HCT116 (cell line): Measurements from ENCODE around the gene MSRB3.

ENCODE experiments used
- CEBPB ChIP-seq: IDR thresholded peaks from 2 replicates; pipeline ENCODE4 v1.6.1; 2012; ENCODE audit warnings: low read depth
- JUND ChIP-seq: IDR thresholded peaks from 2 replicates; pipeline ENCODE4 v1.6.1; 2012
- POLR2A ChIP-seq: IDR thresholded peaks from 2 replicates; pipeline ENCODE4 v1.7.0; 2011; ENCODE audit warnings: borderline replicate concordance; ENCODE audit not compliant: insufficient read depth, insufficient read length; ENCODE audit errors: extremely low read depth
- POLR2AphosphoS5 ChIP-seq: IDR thresholded peaks from 2 replicates; pipeline ENCODE4 v1.6.1; 2011; ENCODE audit warnings: mild to moderate bottlenecking, low read depth, low read length, moderate library complexity
- SIN3A ChIP-seq: IDR thresholded peaks from 2 replicates; pipeline ENCODE4 v1.6.1; 2012; ENCODE audit warnings: low read depth
- ZNF274 ChIP-seq: fragments of 200-500 bp; sonication (Bioruptor generic); IDR thresholded peaks from 2 replicates; pipeline ENCODE4 v1.6.1; 2014; ENCODE audit warnings: mild to moderate bottlenecking, low read depth, low read length, inconsistent platforms
- TF ChIP-seq, protein P1 (sequence below), 3 experiments: fragments of 200-600 bp in 1 of 3; sonication (generic) in 1 of 3; IDR thresholded peaks in 2 of 3; conservative IDR thresholded peaks in 1 of 3; 2 replicates each; pipeline ENCODE4 v1.5.1; 2012 to 2017; ENCODE audit warnings: low read depth in 2 of 3, low read length in 2 of 3, antibody characterized with exemption in 1 of 3, borderline replicate concordance in 1 of 3, control low read depth in 1 of 3, mild to moderate bottlenecking in 1 of 3, mixed read lengths in 1 of 3, mixed run types in 1 of 3, moderate library complexity in 1 of 3; ENCODE audit not compliant: insufficient read depth in 1 of 3
- TF ChIP-seq, protein P2 (sequence below): IDR thresholded peaks from 2 replicates; pipeline ENCODE4 v1.6.1; 2011; ENCODE audit warnings: mild to moderate bottlenecking, low read length, moderate library complexity; ENCODE audit not compliant: insufficient replicate concordance; ENCODE audit errors: extremely low read depth
- TF ChIP-seq, protein P3 (sequence below): IDR thresholded peaks from 2 replicates; pipeline ENCODE4 v1.6.1; 2012; ENCODE audit warnings: low read depth
- TF ChIP-seq, protein P4 (sequence below): IDR thresholded peaks from 2 replicates; pipeline ENCODE4 v1.6.1; 2012
- TF ChIP-seq, protein P5 (sequence below): IDR thresholded peaks from 2 replicates; pipeline ENCODE4 v1.6.1; 2012

DNA sequence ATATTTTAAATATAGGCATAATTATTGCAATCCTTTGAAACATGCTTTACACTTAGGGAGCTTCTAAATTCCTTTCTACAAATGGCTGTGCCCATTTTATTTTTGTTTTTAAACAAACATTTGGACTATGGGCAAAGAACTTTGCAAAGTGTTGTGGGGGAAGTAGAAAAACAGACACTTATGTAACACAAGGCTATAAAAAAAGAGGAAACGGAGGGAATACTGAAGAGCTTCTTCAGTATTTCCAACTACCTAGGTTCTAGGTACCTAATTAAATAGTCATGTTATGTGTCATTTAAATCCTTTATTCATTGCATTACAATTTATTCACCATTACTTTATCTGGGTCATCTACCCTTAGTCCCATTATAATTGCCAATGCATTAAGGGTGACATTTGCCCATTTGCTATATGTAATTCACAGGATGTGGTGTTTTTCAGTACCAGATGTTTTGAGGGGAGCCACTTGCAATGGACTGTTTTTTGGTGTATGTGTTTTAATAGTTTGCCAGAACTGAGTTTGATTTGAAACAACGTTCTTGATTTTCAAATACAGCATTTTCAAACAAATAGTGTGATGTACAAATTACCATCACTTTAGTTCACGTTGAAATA is 1.5 kb upstream of the MSRB3 start:
- TF ChIP-seq, protein P1, sequence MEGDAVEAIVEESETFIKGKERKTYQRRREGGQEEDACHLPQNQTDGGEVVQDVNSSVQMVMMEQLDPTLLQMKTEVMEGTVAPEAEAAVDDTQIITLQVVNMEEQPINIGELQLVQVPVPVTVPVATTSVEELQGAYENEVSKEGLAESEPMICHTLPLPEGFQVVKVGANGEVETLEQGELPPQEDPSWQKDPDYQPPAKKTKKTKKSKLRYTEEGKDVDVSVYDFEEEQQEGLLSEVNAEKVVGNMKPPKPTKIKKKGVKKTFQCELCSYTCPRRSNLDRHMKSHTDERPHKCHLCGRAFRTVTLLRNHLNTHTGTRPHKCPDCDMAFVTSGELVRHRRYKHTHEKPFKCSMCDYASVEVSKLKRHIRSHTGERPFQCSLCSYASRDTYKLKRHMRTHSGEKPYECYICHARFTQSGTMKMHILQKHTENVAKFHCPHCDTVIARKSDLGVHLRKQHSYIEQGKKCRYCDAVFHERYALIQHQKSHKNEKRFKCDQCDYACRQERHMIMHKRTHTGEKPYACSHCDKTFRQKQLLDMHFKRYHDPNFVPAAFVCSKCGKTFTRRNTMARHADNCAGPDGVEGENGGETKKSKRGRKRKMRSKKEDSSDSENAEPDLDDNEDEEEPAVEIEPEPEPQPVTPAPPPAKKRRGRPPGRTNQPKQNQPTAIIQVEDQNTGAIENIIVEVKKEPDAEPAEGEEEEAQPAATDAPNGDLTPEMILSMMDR (IDR thresholded peaks at IDR 0.05 in 2 of 3, conservative IDR thresholded peaks at IDR 0.05 in 1 of 3; ENCODE audit: borderline replicate concordance in 1 of 3, insufficient read depth in 1 of 3, low read depth in 2 of 3, low read length in 2 of 3), result no peak
- TF ChIP-seq POLR2A, result no peak
- TF ChIP-seq SIN3A, result no peak
- no peak for TF ChIP-seq CEBPB
- TF ChIP-seq, protein P2, sequence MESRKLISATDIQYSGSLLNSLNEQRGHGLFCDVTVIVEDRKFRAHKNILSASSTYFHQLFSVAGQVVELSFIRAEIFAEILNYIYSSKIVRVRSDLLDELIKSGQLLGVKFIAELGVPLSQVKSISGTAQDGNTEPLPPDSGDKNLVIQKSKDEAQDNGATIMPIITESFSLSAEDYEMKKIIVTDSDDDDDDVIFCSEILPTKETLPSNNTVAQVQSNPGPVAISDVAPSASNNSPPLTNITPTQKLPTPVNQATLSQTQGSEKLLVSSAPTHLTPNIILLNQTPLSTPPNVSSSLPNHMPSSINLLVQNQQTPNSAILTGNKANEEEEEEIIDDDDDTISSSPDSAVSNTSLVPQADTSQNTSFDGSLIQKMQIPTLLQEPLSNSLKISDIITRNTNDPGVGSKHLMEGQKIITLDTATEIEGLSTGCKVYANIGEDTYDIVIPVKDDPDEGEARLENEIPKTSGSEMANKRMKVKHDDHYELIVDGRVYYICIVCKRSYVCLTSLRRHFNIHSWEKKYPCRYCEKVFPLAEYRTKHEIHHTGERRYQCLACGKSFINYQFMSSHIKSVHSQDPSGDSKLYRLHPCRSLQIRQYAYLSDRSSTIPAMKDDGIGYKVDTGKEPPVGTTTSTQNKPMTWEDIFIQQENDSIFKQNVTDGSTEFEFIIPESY, result no peak
- TF ChIP-seq ZNF274, result no peak
- TF ChIP-seq, protein P3, sequence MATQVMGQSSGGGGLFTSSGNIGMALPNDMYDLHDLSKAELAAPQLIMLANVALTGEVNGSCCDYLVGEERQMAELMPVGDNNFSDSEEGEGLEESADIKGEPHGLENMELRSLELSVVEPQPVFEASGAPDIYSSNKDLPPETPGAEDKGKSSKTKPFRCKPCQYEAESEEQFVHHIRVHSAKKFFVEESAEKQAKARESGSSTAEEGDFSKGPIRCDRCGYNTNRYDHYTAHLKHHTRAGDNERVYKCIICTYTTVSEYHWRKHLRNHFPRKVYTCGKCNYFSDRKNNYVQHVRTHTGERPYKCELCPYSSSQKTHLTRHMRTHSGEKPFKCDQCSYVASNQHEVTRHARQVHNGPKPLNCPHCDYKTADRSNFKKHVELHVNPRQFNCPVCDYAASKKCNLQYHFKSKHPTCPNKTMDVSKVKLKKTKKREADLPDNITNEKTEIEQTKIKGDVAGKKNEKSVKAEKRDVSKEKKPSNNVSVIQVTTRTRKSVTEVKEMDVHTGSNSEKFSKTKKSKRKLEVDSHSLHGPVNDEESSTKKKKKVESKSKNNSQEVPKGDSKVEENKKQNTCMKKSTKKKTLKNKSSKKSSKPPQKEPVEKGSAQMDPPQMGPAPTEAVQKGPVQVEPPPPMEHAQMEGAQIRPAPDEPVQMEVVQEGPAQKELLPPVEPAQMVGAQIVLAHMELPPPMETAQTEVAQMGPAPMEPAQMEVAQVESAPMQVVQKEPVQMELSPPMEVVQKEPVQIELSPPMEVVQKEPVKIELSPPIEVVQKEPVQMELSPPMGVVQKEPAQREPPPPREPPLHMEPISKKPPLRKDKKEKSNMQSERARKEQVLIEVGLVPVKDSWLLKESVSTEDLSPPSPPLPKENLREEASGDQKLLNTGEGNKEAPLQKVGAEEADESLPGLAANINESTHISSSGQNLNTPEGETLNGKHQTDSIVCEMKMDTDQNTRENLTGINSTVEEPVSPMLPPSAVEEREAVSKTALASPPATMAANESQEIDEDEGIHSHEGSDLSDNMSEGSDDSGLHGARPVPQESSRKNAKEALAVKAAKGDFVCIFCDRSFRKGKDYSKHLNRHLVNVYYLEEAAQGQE, result no peak
- TF ChIP-seq, protein P4, sequence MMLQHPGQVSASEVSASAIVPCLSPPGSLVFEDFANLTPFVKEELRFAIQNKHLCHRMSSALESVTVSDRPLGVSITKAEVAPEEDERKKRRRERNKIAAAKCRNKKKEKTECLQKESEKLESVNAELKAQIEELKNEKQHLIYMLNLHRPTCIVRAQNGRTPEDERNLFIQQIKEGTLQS, result no peak
- TF ChIP-seq JUND, result no peak
- TF ChIP-seq, protein P5, sequence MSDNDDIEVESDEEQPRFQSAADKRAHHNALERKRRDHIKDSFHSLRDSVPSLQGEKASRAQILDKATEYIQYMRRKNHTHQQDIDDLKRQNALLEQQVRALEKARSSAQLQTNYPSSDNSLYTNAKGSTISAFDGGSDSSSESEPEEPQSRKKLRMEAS, result no peak
- no peak for TF ChIP-seq POLR2AphosphoS5
